PC-3 (cell line): ENCODE measurements around the gene LPCAT1. TPM values are rescaled to one million over a fixed set of nuclear protein-coding genes. Genes with fewer than 3 reads are reported as not detected.
A peak's percentile ranks its signal among the peaks of the same experiment; 100 is the strongest.

Experiments
- ATAC-seq: fragments of 200-7000 bp; cut with Tn5 transposase; 2 replicates; pipeline ENCODE4 v1.9.1; 2020; ENCODE audit warnings: mild to moderate bottlenecking, moderate library complexity
- BruUV-seq: library from RNA; stranded (reverse); fragments of 400-500 nt; replicated peaks from 2 replicates; lab custom pipeline; 2021; lab: Mats Ljungman, UMichigan
- CTCF ChIA-PET: fragments of 300-600 bp; sonication (Branson Sonifier 250); formaldehyde crosslinking; loops from one replicate; lab custom pipeline; 2022; ENCODE audit warnings: antibody characterized with exemption; lab: Charles Lee
- POLR2A ChIA-PET: fragments of 300-600 bp; sonication (Branson Sonifier 250); formaldehyde crosslinking; loops from one replicate; lab custom pipeline; 2022; ENCODE audit warnings: antibody characterized with exemption; ENCODE audit not compliant: unreplicated experiment; lab: Charles Lee
- DNase-seq: peaks from one replicate; pipeline ENCODE4 v3.0.0-alpha.2; 2015
- H2AFZ ChIP-seq: fragments of 300-600 bp; sonication (generic); 2 replicates; pipeline ENCODE4 v1.6.0; 2016; ENCODE audit warnings: antibody characterized with exemption, low read length
- H3F3A ChIP-seq: fragments of 300-600 bp; sonication (generic); one replicate; pipeline ENCODE4 v1.6.0; 2017; ENCODE audit warnings: antibody characterized with exemption, low read length, control low read depth, mild to moderate bottlenecking; ENCODE audit not compliant: unreplicated experiment
- H3K27ac ChIP-seq: fragments of 300-600 bp; sonication (generic); 2 replicates; pipeline ENCODE4 v1.5.1; 2016; ENCODE audit warnings: mild to moderate bottlenecking, low read length
- H3K27me3 ChIP-seq: fragments of 300-600 bp; sonication (generic); 2 replicates; pipeline ENCODE4 v1.6.1; 2016; ENCODE audit warnings: low read length, mixed read lengths
- H3K36me3 ChIP-seq: fragments of 300-600 bp; sonication (generic); 2 replicates; pipeline ENCODE4 v1.6.1; 2016; ENCODE audit warnings: low read depth, mixed run types, low read length, mixed read lengths
- H3K4me1 ChIP-seq: fragments of 300-600 bp; sonication (generic); 2 replicates; pipeline ENCODE4 v1.5.1; 2016; ENCODE audit warnings: low read length; ENCODE audit not compliant: insufficient read depth
- H3K4me2 ChIP-seq: fragments of 300-600 bp; sonication (generic); 2 replicates; pipeline ENCODE4 v1.6.0; 2016; ENCODE audit warnings: low read length
- H3K4me3 ChIP-seq: fragments of 300-600 bp; sonication (generic); 2 replicates; pipeline ENCODE4 v1.5.1; 2016; ENCODE audit warnings: mild to moderate bottlenecking, low read length, mixed read lengths
- H3K79me2 ChIP-seq: fragments of 300-600 bp; sonication (generic); 2 replicates; pipeline ENCODE4 v1.6.1; 2017; ENCODE audit warnings: low read length, mixed read lengths
- H3K9ac ChIP-seq: fragments of 300-600 bp; sonication (generic); 2 replicates; pipeline ENCODE4 v1.6.0; 2016; ENCODE audit warnings: mild to moderate bottlenecking, low read length
- H3K9me2 ChIP-seq: fragments of 300-600 bp; sonication (generic); replicated peaks from 2 replicates; pipeline ENCODE4 v1.6.1; 2016; ENCODE audit warnings: mixed run types, low read length, mixed read lengths
- H3K9me3 ChIP-seq: fragments of 300-600 bp; sonication (generic); 2 replicates; pipeline ENCODE4 v1.6.1; 2016; ENCODE audit warnings: low read length, mixed read lengths
- H4K20me1 ChIP-seq: fragments of 300-600 bp; sonication (generic); 2 replicates; pipeline ENCODE4 v1.6.1; 2016; ENCODE audit warnings: low read length, mixed read lengths
- CTCF ChIP-seq: fragments of 300-600 bp; sonication (generic); conservative IDR thresholded peaks from 2 replicates; pipeline ENCODE4 v1.5.1; 2017; ENCODE audit warnings: antibody characterized with exemption, low read depth, mild to moderate bottlenecking, low read length
- EZH2 ChIP-seq: fragments of 300-600 bp; sonication (generic); IDR thresholded peaks from one replicate; pipeline ENCODE4 v1.6.1; 2017; ENCODE audit warnings: antibody characterized with exemption, mild to moderate bottlenecking, low read length; ENCODE audit not compliant: unreplicated experiment
- EZH2phosphoT487 ChIP-seq: fragments of 300-600 bp; sonication (generic); IDR thresholded peaks from 2 replicates; pipeline ENCODE4 v1.6.1; 2018; ENCODE audit warnings: mild to moderate bottlenecking, antibody characterized with exemption, low read length, borderline replicate concordance
- intact Hi-C: fragments of 100-400 bp; cut with micrococcal nuclease; formaldehyde crosslinking; loops from 2 replicates; pipeline ENCODE4 v1.9.0; 2023
- total RNA-seq: library from RNA; depleted of rRNA; stranded (reverse); fragments of >200 nt; gene quantifications from 2 replicates; pipeline ENCODE4 v1.2.3, GENCODE V29; 2014

Gene LPCAT1
- total RNA-seq, 1 experiment from 2014 or later = 121 TPM

- Histone ChIP-seq H3K9ac (no peak overlapping the region), H3K4me2 (no peak overlapping the region), H3K9me2 (no peaks in the 10 kb centered on the region), H3K36me3 (no peaks in the 10 kb centered on the region), H3F3A (no peaks in the 10 kb centered on the region), H3K27me3 (no peaks in the 10 kb centered on the region), H3K27ac (no peak overlapping the region), H3K79me2 (no peaks in the 10 kb centered on the region), H3K4me3 (no peak overlapping the region), H2AFZ (no peak overlapping the region), H4K20me1 (no peaks in the 10 kb centered on the region), H3K4me1 (no peaks in the 10 kb centered on the region), H3K9me3 (no peaks in the 10 kb centered on the region)
- ChIA-PET CTCF (no interaction called here), POLR2A (no interaction called here)
- TF ChIP-seq EZH2 (no peak), EZH2phosphoT487 (no peak), CTCF (no peak)
- DNase-seq (no peak), ATAC-seq (no peak)
- intact Hi-C loops = no loop called here
- no TSS peak for BruUV-seq
Observed at GRCh38 chr5:1415626-1416360, 108.0 kb downstream of the LPCAT1 start.

- no peak; the same call in 1 of the 2 replicates for ATAC-seq
- no peaks in the 10 kb centered on the region for H4K20me1 ChIP-seq
- no peaks in the 10 kb centered on the region for H3K36me3 ChIP-seq
- no TSS peak for BruUV-seq
- no peaks in the 10 kb centered on the region for H3F3A ChIP-seq
- no peak overlapping the region for H3K9ac ChIP-seq
- no peak overlapping the region for H2AFZ ChIP-seq
- no peaks in the 10 kb centered on the region for H3K9me2 ChIP-seq
- H3K9me3 ChIP-seq = no peaks in the 10 kb centered on the region
- H3K79me2 ChIP-seq = no peaks in the 10 kb centered on the region
- no peaks in the 10 kb centered on the region for H3K4me1 ChIP-seq
- CTCF ChIA-PET = no interaction called here
- POLR2A ChIA-PET = no interaction called here
- H3K4me3 ChIP-seq = no peak overlapping the region
- TF ChIP-seq EZH2 = no peak
- no peak for TF ChIP-seq CTCF
- no peak for TF ChIP-seq EZH2phosphoT487
- H3K4me2 ChIP-seq = no peak overlapping the region
- DNase-seq = no peak
- intact Hi-C loops = no loop called here
- no peak overlapping the region for H3K27ac ChIP-seq
- H3K27me3 ChIP-seq = no peaks in the 10 kb centered on the region
Observed at GRCh38 chr5:1415059-1415425, 108.7 kb downstream of the LPCAT1 start.

- POLR2A ChIA-PET = no interaction called here
- H3K79me2 ChIP-seq = no peaks in the 10 kb centered on the region
- no peaks in the 10 kb centered on the region for H3K4me1 ChIP-seq
- no peaks in the 10 kb centered on the region for H3K9me2 ChIP-seq
- DNase-seq (peak; percentile 30), ATAC-seq (peak; percentile 13; the same call in 1 of the 2 replicates)
- H3K27me3 ChIP-seq = no peaks in the 10 kb centered on the region
- no TSS peak for BruUV-seq
- no peaks in the 10 kb centered on the region for H3F3A ChIP-seq
- H3K9me3 ChIP-seq = no peaks in the 10 kb centered on the region
- no peaks in the 10 kb centered on the region for H4K20me1 ChIP-seq
- CTCF ChIA-PET = no interaction called here
- no peaks in the 10 kb centered on the region for H3K36me3 ChIP-seq
- no peak overlapping the region for H3K4me3 ChIP-seq
- H3K9ac ChIP-seq = no peak overlapping the region
- H3K4me2 ChIP-seq = no peak overlapping the region
- intact Hi-C loops = no loop called here
- H3K27ac ChIP-seq = no peak overlapping the region
- no peak overlapping the region for H2AFZ ChIP-seq
- TF ChIP-seq EZH2phosphoT487 (no peak), EZH2 (no peak)
Observed at GRCh38 chr5:1414311-1415058, 109.3 kb downstream of the LPCAT1 start.
